ENCODE measurements around the gene BBS5.
A peak's percentile ranks its signal among the peaks of the same experiment; 100 is the strongest.
"Not testable (repeated sequence)": the region's sequence is repeated elsewhere in the genome, so short reads cannot be mapped to it uniquely, and the experiment has no call there.

Gene BBS5

GRCh38 chr2:169479257-169480078 is at the start of gene BBS5:
Gene BBS5, plus strand, starts transcription at chr2:169479494. Its CDS starts 60 bp downstream, at chr2:169479554.
- DNase-seq: peak; percentile 72

GRCh38 chr2:169431772-169432171 is 47.5 kb upstream of the BBS5 start:
- DNase-seq: not testable (repeated sequence)

- not testable (repeated sequence) for DNase-seq
Observed at GRCh38 chr2:169434236-169434635, 45.1 kb upstream of the BBS5 start.

- DNase-seq: no peak
Observed at GRCh38 chr2:169438466-169439072, 40.7 kb upstream of the BBS5 start.

GRCh38 chr2:169439900-169440299 is 39.4 kb upstream of the BBS5 start:
- DNase-seq: no peak

GRCh38 chr2:169446452-169446851 is 32.8 kb upstream of the BBS5 start:
- DNase-seq: no peak

GRCh38 chr2:169448316-169448715 is 31.0 kb upstream of the BBS5 start:
- DNase-seq: no peak

GRCh38 chr2:169448865-169449264 is 30.4 kb upstream of the BBS5 start:
- no peak for DNase-seq

- no peak for DNase-seq
Observed at GRCh38 chr2:169452080-169452479, 27.2 kb upstream of the BBS5 start.

- not testable (repeated sequence) for DNase-seq
Observed at GRCh38 chr2:169453044-169453443, 26.2 kb upstream of the BBS5 start.

GRCh38 chr2:169461143-169461542 is 18.2 kb upstream of the BBS5 start:
- no peak for DNase-seq

- no peak for DNase-seq
Observed at GRCh38 chr2:169462896-169463695, 16.2 kb upstream of the BBS5 start.

- no peak for DNase-seq
Observed at GRCh38 chr2:169464466-169464865, 14.8 kb upstream of the BBS5 start.

- no peak for DNase-seq
Observed at GRCh38 chr2:169464882-169465281, 14.4 kb upstream of the BBS5 start.

- no peak for DNase-seq
Observed at GRCh38 chr2:169468841-169469240, 10.5 kb upstream of the BBS5 start.

- DNase-seq: no peak
Observed at GRCh38 chr2:169469952-169470572, 9.2 kb upstream of the BBS5 start.

GRCh38 chr2:169472249-169472648 is 7.0 kb upstream of the BBS5 start:
- no peak for DNase-seq

- DNase-seq: no peak
Observed at GRCh38 chr2:169476459-169476858, 2.8 kb upstream of the BBS5 start.

- DNase-seq: no peak
Observed at GRCh38 chr2:169478339-169478738, 955 bp upstream of the BBS5 start.

GRCh38 chr2:169478745-169479256 is 493 bp upstream of the BBS5 start:
- DNase-seq: no peak

GRCh38 chr2:169480079-169480465 is 778 bp downstream of the BBS5 start:
- no peak for DNase-seq

GRCh38 chr2:169485650-169486138 is 6.4 kb downstream of the BBS5 start:
- DNase-seq: no peak

- DNase-seq: no peak
Observed at GRCh38 chr2:169486487-169486886, 7.2 kb downstream of the BBS5 start.
